Fibroblast of lung (primary cell): Measurements from ENCODE around the gene DUSP15. TPM values are rescaled to one million over a fixed set of nuclear protein-coding genes. Genes with fewer than 3 reads are reported as not detected.

Experiments
- DNase-seq, 2 donors: peaks; one replicate each; pipeline versions ENCODE4 v3.0.0 to v3.0.0-alpha.2; 2010; ENCODE audit warnings: low read depth in 2 of 2
- H2AFZ ChIP-seq: 2 replicates; pipeline ENCODE4 v1.5.1; 2012; ENCODE audit warnings: low read length, control low read depth, inconsistent platforms
- H3K27ac ChIP-seq: 2 replicates; pipeline ENCODE4 v1.5.1; 2011; ENCODE audit warnings: low read length, control low read depth; ENCODE audit not compliant: insufficient read depth
- H3K27me3 ChIP-seq: 2 replicates; pipeline ENCODE4 v1.5.1; 2011; ENCODE audit warnings: mild to moderate bottlenecking, low read length; ENCODE audit not compliant: control insufficient read depth, insufficient read depth
- H3K36me3 ChIP-seq: 2 replicates; pipeline ENCODE4 v1.5.1; 2011; ENCODE audit warnings: low read length; ENCODE audit not compliant: control insufficient read depth, insufficient read depth
- H3K4me1 ChIP-seq: 2 replicates; pipeline ENCODE4 v1.5.1; 2011; ENCODE audit warnings: low read length; ENCODE audit not compliant: control insufficient read depth, insufficient read depth; ENCODE audit errors: extremely low read depth
- H3K4me2 ChIP-seq: 2 replicates; pipeline ENCODE4 v1.5.1; 2011; ENCODE audit warnings: low read length, control low read depth; ENCODE audit not compliant: insufficient read depth; ENCODE audit errors: extremely low read depth
- H3K4me3 ChIP-seq, 4 experiments: fragments of 200-600 bp in 1 of 4; sonication (generic) in 1 of 4; replicated peaks in 1 of 4; 2 replicates each; pipeline ENCODE4 v1.5.1; 2011 to 2016; ENCODE audit warnings: low read length in 4 of 4, low read depth in 3 of 4, mild to moderate bottlenecking in 3 of 4, control low read depth in 2 of 4, inconsistent platforms in 1 of 4, mixed read lengths in 1 of 4; ENCODE audit not compliant: insufficient read depth in 1 of 4; ENCODE audit errors: control extremely low read depth in 1 of 4
- H3K79me2 ChIP-seq: 2 replicates; pipeline ENCODE4 v1.5.1; 2012; ENCODE audit warnings: mild to moderate bottlenecking, low read length, inconsistent platforms; ENCODE audit not compliant: control insufficient read depth, insufficient read depth
- H3K9ac ChIP-seq: 2 replicates; pipeline ENCODE4 v1.5.1; 2011; ENCODE audit warnings: mild to moderate bottlenecking, low read length, control low read depth; ENCODE audit not compliant: insufficient read depth
- H3K9me3 ChIP-seq: 2 replicates; pipeline ENCODE4 v1.5.1; 2012; ENCODE audit warnings: low read depth, low read length; ENCODE audit not compliant: control insufficient read depth, insufficient read depth
- H4K20me1 ChIP-seq: 2 replicates; pipeline ENCODE4 v1.5.1; 2011; ENCODE audit warnings: low read length; ENCODE audit not compliant: control insufficient read depth, insufficient read depth; ENCODE audit errors: extremely low read depth
- EZH2 ChIP-seq: IDR thresholded peaks from 2 replicates; pipeline ENCODE4 v1.5.1; 2012; ENCODE audit warnings: low read length, control low read depth, mild to moderate bottlenecking; ENCODE audit errors: missing control alignments
- polyA plus RNA-seq, 2 donors: library from polyadenylated mRNA; depleted of rRNA in 1 of 2; stranded (reverse) in 1 of 2; unstranded in 1 of 2; fragments of >200 nt; gene quantifications; 2 replicates each; pipeline ENCODE4 v1.2.1, GENCODE V29; 2011 to 2012; ENCODE audit warnings: missing spikeins in 1 of 2
- total RNA-seq: library from RNA; depleted of rRNA; stranded (reverse); fragments of >200 nt; gene quantifications from 2 replicates; pipeline ENCODE4 v1.2.1, GENCODE V29; 2014
- TF ChIP-seq, protein P1 (sequence below), 2 donors: IDR thresholded peaks in 1 of 2; conservative IDR thresholded peaks in 1 of 2; 1 replicate in 1 of 2; 2 replicates in 1 of 2; pipeline ENCODE4 v1.5.1; 2011 to 2012; ENCODE audit warnings: low read length in 2 of 2, control low read depth in 1 of 2, inconsistent platforms in 1 of 2, low read depth in 1 of 2, mild to moderate bottlenecking in 1 of 2

The DUSP15 gene
- total and polyA plus RNA-seq, 2 donors (not counting 1 experiment from before 2014, with no cell fraction given): 0.14 TPM; not detected in 1

DNA sequence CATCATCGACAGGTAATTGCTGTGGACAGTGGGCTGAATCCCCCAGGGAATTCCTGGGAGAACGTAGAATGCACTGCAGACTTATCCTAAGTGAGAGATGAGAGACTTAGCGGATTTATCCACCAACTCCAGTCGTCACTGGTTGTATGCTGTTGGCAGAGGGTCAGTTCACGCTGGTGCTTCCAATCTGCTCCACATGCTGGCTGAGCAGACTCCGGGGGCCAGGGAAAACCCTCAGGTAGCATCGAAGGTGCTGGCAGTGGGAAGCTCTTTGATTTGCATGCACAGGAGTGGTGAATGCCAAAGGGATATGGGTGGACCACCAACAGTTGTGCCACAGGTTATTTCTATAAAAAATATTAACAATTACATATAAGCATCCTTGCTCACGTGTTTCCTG, 20.3 kb upstream of the DUSP15 start:
- no peaks in the 10 kb centered on the region for H3K79me2 ChIP-seq
- no peak overlapping the region for H2AFZ ChIP-seq
- H3K9ac ChIP-seq: no peak overlapping the region
- no peak overlapping the region for H3K27ac ChIP-seq
- no peak overlapping the region for H3K4me3 ChIP-seq
- no peaks in the 10 kb centered on the region for H3K9me3 ChIP-seq
- no peaks in the 10 kb centered on the region for H3K36me3 ChIP-seq
- DNase-seq: no peak
- no peaks in the 10 kb centered on the region for H3K4me1 ChIP-seq
- no peak for TF ChIP-seq EZH2
- TF ChIP-seq, protein P1, sequence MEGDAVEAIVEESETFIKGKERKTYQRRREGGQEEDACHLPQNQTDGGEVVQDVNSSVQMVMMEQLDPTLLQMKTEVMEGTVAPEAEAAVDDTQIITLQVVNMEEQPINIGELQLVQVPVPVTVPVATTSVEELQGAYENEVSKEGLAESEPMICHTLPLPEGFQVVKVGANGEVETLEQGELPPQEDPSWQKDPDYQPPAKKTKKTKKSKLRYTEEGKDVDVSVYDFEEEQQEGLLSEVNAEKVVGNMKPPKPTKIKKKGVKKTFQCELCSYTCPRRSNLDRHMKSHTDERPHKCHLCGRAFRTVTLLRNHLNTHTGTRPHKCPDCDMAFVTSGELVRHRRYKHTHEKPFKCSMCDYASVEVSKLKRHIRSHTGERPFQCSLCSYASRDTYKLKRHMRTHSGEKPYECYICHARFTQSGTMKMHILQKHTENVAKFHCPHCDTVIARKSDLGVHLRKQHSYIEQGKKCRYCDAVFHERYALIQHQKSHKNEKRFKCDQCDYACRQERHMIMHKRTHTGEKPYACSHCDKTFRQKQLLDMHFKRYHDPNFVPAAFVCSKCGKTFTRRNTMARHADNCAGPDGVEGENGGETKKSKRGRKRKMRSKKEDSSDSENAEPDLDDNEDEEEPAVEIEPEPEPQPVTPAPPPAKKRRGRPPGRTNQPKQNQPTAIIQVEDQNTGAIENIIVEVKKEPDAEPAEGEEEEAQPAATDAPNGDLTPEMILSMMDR (conservative IDR thresholded peaks at IDR 0.05 in 1 of 2, IDR thresholded peaks at IDR 0.05 in 1 of 2; ENCODE audit: low read depth in 1 of 2, low read length in 2 of 2): no peak
- no peak overlapping the region for H3K4me2 ChIP-seq
- no peaks in the 10 kb centered on the region for H3K27me3 ChIP-seq
- H4K20me1 ChIP-seq: no peaks in the 10 kb centered on the region

- H3K9ac ChIP-seq: no peak overlapping the region
- H3K4me2 ChIP-seq: no peak overlapping the region
Observed at GRCh38 chr20:31883829-31884228, 13.5 kb upstream of the DUSP15 start.

DNA sequence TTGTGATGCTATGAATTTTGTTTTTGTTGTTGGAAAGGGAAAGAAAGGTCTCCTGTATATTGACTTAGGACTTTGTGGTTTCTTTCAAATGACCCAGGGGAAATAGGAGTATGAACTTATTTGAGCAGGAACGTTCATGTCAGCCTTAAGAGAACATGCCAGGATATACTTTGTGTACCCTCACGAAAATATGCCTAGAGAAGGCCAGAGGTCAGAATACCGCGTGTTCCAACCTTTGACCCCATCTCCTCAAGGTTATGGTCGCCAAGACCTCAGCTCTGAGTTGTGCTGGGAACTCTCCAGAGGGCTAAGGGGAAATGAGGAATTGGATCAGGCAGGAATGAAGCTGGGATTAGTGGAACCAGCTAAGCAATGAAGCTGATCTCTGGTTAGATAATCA, 11.6 kb upstream of the DUSP15 start:
- no peaks in the 10 kb centered on the region for H3K27me3 ChIP-seq
- TF ChIP-seq, protein P1 (conservative IDR thresholded peaks at IDR 0.05 in 1 of 2, IDR thresholded peaks at IDR 0.05 in 1 of 2; ENCODE audit: low read depth in 1 of 2, low read length in 2 of 2): no peak
- TF ChIP-seq EZH2: no peak
- no peaks in the 10 kb centered on the region for H3K79me2 ChIP-seq
- H3K4me1 ChIP-seq: no peaks in the 10 kb centered on the region
- H3K9me3 ChIP-seq: no peaks in the 10 kb centered on the region
- no peak overlapping the region for H3K4me3 ChIP-seq
- H3K27ac ChIP-seq: no peak overlapping the region
- no peak overlapping the region for H2AFZ ChIP-seq
- no peak overlapping the region for H3K9ac ChIP-seq
- H3K4me2 ChIP-seq: no peak overlapping the region
- DNase-seq: no peak
- H4K20me1 ChIP-seq: no peaks in the 10 kb centered on the region
- H3K36me3 ChIP-seq: no peaks in the 10 kb centered on the region

More at GRCh38 chr20:31883829-31884228, 13.5 kb upstream of the DUSP15 start:
- H3K27me3 ChIP-seq: no peaks in the 10 kb centered on the region
- no peak for TF ChIP-seq EZH2
- TF ChIP-seq, protein P1 (conservative IDR thresholded peaks at IDR 0.05 in 1 of 2, IDR thresholded peaks at IDR 0.05 in 1 of 2; ENCODE audit: low read depth in 1 of 2, low read length in 2 of 2): no peak
- H3K27ac ChIP-seq: no peak overlapping the region
- no peak overlapping the region for H3K4me3 ChIP-seq
- no peaks in the 10 kb centered on the region for H3K9me3 ChIP-seq
- no peaks in the 10 kb centered on the region for H3K79me2 ChIP-seq
- DNase-seq: no peak
- H2AFZ ChIP-seq: no peak overlapping the region
- H3K4me1 ChIP-seq: no peaks in the 10 kb centered on the region
- no peaks in the 10 kb centered on the region for H4K20me1 ChIP-seq
- H3K36me3 ChIP-seq: no peaks in the 10 kb centered on the region
